GM12872 (cell line): Measurements from ENCODE around the gene B4GALT5.

Experiments used
- TF ChIP-seq, protein P1 (sequence below): IDR thresholded peaks from 3 replicates; pipeline ENCODE4 v1.5.1; 2011; ENCODE audit warnings: low read depth, mild to moderate bottlenecking, low read length, moderate library complexity; ENCODE audit not compliant: insufficient read depth

B4GALT5 gene

DNA sequence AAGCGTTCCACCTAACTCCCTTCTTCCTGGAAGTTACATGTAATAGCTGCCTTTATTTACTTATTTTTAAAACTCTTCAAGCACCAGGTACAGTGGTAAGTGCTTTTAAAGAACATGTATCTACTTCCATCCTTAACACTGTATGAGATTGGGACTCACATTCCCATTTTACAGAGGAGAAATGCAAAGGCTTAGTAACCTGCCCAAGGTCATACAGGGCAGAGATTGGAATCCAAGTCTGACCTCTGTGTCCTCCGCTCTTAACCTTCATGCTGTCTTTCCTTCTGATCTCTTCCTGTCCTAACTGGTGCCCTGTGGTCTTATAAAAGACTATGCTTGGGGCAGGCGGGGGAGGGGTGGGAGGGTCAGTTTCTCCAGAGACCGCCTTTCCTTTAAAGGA is 1.6 kb downstream of the B4GALT5 start:
- TF ChIP-seq, protein P1, sequence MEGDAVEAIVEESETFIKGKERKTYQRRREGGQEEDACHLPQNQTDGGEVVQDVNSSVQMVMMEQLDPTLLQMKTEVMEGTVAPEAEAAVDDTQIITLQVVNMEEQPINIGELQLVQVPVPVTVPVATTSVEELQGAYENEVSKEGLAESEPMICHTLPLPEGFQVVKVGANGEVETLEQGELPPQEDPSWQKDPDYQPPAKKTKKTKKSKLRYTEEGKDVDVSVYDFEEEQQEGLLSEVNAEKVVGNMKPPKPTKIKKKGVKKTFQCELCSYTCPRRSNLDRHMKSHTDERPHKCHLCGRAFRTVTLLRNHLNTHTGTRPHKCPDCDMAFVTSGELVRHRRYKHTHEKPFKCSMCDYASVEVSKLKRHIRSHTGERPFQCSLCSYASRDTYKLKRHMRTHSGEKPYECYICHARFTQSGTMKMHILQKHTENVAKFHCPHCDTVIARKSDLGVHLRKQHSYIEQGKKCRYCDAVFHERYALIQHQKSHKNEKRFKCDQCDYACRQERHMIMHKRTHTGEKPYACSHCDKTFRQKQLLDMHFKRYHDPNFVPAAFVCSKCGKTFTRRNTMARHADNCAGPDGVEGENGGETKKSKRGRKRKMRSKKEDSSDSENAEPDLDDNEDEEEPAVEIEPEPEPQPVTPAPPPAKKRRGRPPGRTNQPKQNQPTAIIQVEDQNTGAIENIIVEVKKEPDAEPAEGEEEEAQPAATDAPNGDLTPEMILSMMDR: no peak

DNA sequence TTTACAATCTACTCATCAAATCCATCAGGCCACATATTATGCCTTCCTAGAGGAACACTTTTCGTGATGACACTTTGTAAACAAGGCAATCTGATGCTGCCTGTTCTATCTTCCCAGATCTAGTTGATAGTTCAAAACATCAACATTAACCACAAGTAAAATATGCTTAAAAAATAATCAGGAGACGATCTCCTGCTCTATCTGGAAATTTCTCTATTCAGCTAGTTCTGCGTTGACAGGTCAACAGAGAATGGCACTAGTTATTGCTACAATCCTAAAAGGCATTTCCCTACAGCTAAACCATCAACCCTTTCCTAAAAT is 2.1 kb downstream of the B4GALT5 start:
- TF ChIP-seq, protein P1: no peak

DNA sequence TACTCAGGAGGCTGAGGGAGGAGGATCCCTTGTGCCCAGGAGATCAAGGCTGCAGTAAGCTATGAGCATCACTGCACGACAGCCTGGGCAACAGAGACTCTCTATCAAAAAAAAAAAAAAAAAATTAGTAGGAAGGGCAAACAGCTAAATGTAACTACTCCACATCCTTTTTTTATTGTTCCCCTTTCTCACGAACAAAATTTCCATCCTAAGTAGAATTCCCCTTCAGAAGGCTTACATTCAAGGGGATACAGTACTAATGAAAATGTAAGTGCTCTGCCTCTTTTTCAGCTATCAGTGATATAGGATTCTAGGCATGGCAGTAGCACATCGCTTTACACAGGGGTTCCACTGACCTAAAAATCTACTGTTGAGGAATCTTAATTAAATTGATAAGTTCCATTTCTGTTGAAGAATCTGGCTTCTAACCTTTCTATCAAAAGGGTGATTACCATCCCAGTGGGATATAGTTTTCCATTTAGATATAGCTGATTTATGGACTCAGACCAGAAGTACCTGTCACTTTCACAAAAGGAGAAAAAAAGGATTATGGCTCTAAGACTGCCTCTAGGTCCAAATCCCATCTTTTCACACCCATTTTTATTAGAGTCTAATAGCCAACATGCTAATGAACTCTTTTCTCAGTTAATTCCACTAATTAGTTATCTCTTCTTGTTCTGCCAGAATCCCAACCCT is 2.6 kb downstream of the B4GALT5 start:
- TF ChIP-seq, protein P1: no peak

DNA sequence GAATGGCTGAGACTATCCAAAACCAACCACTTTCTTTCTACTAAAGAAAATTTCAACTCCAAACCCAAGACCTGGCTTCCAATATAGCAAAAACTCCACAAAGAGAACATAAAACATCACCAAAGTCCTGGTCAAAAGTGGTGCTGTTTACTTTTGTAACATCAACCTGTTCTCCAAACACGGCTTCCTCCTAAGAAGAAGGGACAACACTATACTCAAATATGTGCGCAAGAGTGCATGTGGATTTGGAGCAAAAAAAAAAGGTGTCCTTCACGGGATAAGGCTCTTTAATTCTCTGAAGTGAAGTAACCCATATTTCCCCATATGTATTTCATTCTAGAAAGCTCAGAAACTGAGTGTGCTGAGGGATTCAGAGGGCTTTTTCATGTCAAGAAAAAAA is 6.6 kb downstream of the B4GALT5 start:
- TF ChIP-seq, protein P1: no peak

DNA sequence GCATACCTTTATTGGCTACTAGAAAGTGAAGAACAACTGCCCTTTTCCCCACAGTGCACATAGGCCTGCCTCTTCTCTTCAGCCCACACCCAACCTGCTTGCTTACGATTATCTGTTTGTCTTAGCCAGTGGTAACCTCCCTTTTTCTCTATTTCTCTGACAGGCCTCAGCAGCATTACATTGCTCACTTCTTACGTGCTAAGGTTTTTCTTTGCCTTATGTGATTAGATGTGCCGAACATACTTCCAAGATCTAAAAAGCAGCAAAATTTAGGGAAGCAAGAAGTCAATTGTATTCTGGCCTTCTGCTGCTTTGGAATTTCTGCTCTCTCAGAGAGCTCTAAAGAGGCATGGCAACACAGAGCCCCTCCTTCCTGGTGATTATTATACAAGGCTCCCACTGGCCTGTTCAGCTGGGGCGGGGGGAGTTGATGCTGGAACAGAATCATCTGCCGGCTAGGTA is 7.0 kb downstream of the B4GALT5 start:
- TF ChIP-seq, protein P1: no peak

DNA sequence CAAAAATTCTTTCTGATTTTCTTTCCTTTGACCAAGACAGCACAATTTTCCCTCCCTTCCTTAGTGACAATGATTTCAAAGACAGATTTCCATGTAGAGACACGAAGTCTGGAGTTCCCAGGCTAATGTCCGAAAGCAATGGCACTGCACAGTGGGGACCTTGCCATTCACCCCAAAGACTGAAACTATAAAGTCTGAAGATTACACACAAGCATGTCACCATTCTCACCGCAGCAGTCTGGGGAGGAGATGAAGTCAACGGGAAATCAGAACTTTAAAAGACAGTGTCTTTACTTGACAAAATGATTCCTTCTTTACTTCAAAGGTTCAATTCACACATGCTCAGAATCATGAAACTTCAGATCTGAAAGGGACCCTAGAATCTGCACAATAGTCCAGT is 8.3 kb downstream of the B4GALT5 start:
- TF ChIP-seq, protein P1: no peak

DNA sequence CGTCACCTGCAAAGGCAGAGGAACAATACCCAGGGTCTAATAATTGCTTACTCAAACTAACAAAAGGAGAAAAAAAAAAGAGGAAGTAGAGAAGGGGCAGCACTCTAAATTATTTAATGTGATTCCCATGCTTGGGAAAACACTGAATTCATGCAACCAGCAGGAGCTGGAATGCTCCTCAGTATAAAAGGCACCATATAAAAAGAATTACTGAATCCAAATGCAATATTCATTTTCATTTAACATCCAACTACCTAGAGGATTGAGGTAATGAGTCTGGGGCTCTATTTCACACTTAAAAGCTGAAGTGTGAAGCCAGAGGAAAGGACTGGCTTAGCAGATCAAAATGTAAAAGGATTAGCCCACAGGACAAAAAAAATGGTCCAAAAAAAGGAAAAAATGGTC is 8.7 kb downstream of the B4GALT5 start:
- TF ChIP-seq, protein P1: no peak
